ENCODE measurements around the gene RRP7A.
"Not testable (repeated sequence)": the region's sequence is repeated elsewhere in the genome, so short reads cannot be mapped to it uniquely, and the experiment has no call there.

- TF ChIP-seq EP300 (IDR thresholded peaks at IDR 0.05), result not testable (repeated sequence)
- TF ChIP-seq, protein P1, sequence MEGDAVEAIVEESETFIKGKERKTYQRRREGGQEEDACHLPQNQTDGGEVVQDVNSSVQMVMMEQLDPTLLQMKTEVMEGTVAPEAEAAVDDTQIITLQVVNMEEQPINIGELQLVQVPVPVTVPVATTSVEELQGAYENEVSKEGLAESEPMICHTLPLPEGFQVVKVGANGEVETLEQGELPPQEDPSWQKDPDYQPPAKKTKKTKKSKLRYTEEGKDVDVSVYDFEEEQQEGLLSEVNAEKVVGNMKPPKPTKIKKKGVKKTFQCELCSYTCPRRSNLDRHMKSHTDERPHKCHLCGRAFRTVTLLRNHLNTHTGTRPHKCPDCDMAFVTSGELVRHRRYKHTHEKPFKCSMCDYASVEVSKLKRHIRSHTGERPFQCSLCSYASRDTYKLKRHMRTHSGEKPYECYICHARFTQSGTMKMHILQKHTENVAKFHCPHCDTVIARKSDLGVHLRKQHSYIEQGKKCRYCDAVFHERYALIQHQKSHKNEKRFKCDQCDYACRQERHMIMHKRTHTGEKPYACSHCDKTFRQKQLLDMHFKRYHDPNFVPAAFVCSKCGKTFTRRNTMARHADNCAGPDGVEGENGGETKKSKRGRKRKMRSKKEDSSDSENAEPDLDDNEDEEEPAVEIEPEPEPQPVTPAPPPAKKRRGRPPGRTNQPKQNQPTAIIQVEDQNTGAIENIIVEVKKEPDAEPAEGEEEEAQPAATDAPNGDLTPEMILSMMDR (IDR thresholded peaks at IDR 0.05), result not testable (repeated sequence)
Observed at GRCh38 chr22:42529435-42529834, 9.8 kb upstream of the RRP7A start.

Data from esophagus muscularis mucosa (tissue), 3 donors.